HCT116 (cell line): ENCODE data around the gene UNK. TPM values are rescaled to one million over a fixed set of nuclear protein-coding genes. Genes with fewer than 3 reads are reported as not detected.

Experiments used
- ATAC-seq: fragments of 200-7000 bp; cut with Tn5 transposase; 2 replicates; pipeline ENCODE4 v1.9.1; 2020; ENCODE audit warnings: mild to moderate bottlenecking, moderate library complexity
- BruUV-seq: library from RNA; stranded (reverse); fragments of 400-500 nt; replicated peaks from 2 replicates; lab custom pipeline; 2021; lab: Mats Ljungman, UMichigan
- CTCF ChIA-PET: fragments of 300-600 bp; sonication (Branson Sonifier 250); formaldehyde crosslinking; loops from one replicate; lab custom pipeline; 2021; ENCODE audit warnings: antibody characterized with exemption; lab: Charles Lee
- POLR2A ChIA-PET: fragments of 300-600, 350-600 bp; sonication (Branson Sonifier 250); formaldehyde crosslinking; loops from one replicate; lab custom pipeline; 2021; ENCODE audit warnings: antibody characterized with exemption; lab: Charles Lee
- RAD21 ChIA-PET, 2 experiments: fragments of 300-600 bp; sonication (Branson Sonifier 250); formaldehyde crosslinking; loops; one replicate each; lab custom pipeline; 2023; ENCODE audit warnings: low total read pairs in 2 of 2; ENCODE audit not compliant: uncharacterized antibody in 2 of 2, unreplicated experiment in 2 of 2, low non-redundant PET in 1 of 2; lab: Charles Lee
- DNase-seq: peaks from one replicate; pipeline ENCODE4 v3.0.0-alpha.2; 2010; ENCODE audit warnings: low read depth, low spot score
- H2AFZ ChIP-seq: fragments of 200-600 bp; shearing (Covaris generic), sonication (generic); 2 replicates; pipeline ENCODE4 v1.6.1; 2017; ENCODE audit warnings: low read depth, mixed run types, mixed read lengths, antibody characterized with exemption, low read length; ENCODE audit not compliant: poor library complexity, severe bottlenecking
- H3K27ac ChIP-seq: 2 replicates; pipeline ENCODE4 v1.5.1; 2012; ENCODE audit warnings: low read depth, low read length
- H3K27me3 ChIP-seq: fragments of 200-600 bp; sonication (generic); 2 replicates; pipeline ENCODE4 v1.6.1; 2016; ENCODE audit warnings: mixed run types, low read length, mixed read lengths; ENCODE audit not compliant: insufficient read depth
- H3K36me3 ChIP-seq, 2 experiments: fragments of 200-500 bp in 1 of 2; fragments of 200-600 bp in 1 of 2; sonication (Bioruptor generic) in 1 of 2; sonication (generic) in 1 of 2; 2 replicates each; pipeline versions ENCODE4 v1.5.1 to v1.6.1; 2014 to 2016; ENCODE audit warnings: low read length in 2 of 2, inconsistent platforms in 1 of 2, mixed read lengths in 1 of 2, mixed run types in 1 of 2; ENCODE audit not compliant: insufficient read depth in 2 of 2, control insufficient read depth in 1 of 2
- H3K4me1 ChIP-seq, 2 experiments: fragments of 200-600 bp in 1 of 2; sonication (generic) in 1 of 2; 2 replicates each; pipeline versions ENCODE4 v1.5.1 to v1.6.1; 2012 to 2017; ENCODE audit warnings: low read length in 2 of 2, inconsistent platforms in 1 of 2, mild to moderate bottlenecking in 1 of 2, mixed read lengths in 1 of 2, mixed run types in 1 of 2, moderate library complexity in 1 of 2; ENCODE audit not compliant: insufficient read depth in 2 of 2, control insufficient read depth in 1 of 2
- H3K4me2 ChIP-seq: fragments of 200-600 bp; sonication (generic); 2 replicates; pipeline ENCODE4 v1.6.1; 2017; ENCODE audit warnings: mixed run types, low read length, mixed read lengths
- H3K4me3 ChIP-seq, 2 experiments: fragments of 200-600 bp in 1 of 2; sonication (generic) in 1 of 2; replicated peaks in 1 of 2; 2 replicates each; pipeline ENCODE4 v1.5.1; 2011 to 2016; ENCODE audit warnings: low read length in 2 of 2, control low read depth in 1 of 2, low read depth in 1 of 2, mild to moderate bottlenecking in 1 of 2, mixed read lengths in 1 of 2, mixed run types in 1 of 2
- H3K79me2 ChIP-seq: fragments of 200-600 bp; sonication (generic); 2 replicates; pipeline ENCODE4 v1.6.1; 2017; ENCODE audit warnings: mild to moderate bottlenecking, mixed run types, low read length, moderate library complexity, mixed read lengths; ENCODE audit not compliant: insufficient read depth
- H3K9ac ChIP-seq: fragments of 200-600 bp; sonication (generic); 2 replicates; pipeline ENCODE4 v1.6.1; 2016; ENCODE audit warnings: low read length, mixed read lengths
- H3K9me2 ChIP-seq: fragments of 200-600 bp; sonication (generic), shearing (Covaris generic); 2 replicates; pipeline ENCODE4 v1.6.1; 2017; ENCODE audit warnings: mixed run types, mild to moderate bottlenecking, moderate library complexity; ENCODE audit not compliant: insufficient read depth
- H3K9me3 ChIP-seq, 2 experiments: fragments of 200-500 bp in 1 of 2; fragments of 200-600 bp in 1 of 2; sonication (Bioruptor generic) in 1 of 2; sonication (generic) in 1 of 2; 2 replicates each; pipeline ENCODE4 v1.6.1; 2014 to 2017; ENCODE audit warnings: low read length in 2 of 2, mixed read lengths in 2 of 2, inconsistent platforms in 1 of 2, low read depth in 1 of 2, mild to moderate bottlenecking in 1 of 2, mixed run types in 1 of 2, moderate library complexity in 1 of 2; ENCODE audit not compliant: control insufficient read depth in 1 of 2, insufficient read depth in 1 of 2
- H4K20me1 ChIP-seq: fragments of 200-600 bp; sonication (generic), shearing (Covaris generic); 2 replicates; pipeline ENCODE4 v1.6.1; 2017; ENCODE audit warnings: mixed run types, mild to moderate bottlenecking, moderate library complexity; ENCODE audit not compliant: insufficient read depth
- ATF3 ChIP-seq: IDR thresholded peaks from 2 replicates; pipeline ENCODE4 v1.6.1; 2012
- CBX3 ChIP-seq: IDR thresholded peaks from 2 replicates; pipeline ENCODE4 v1.6.1; 2012; ENCODE audit warnings: low read depth
- ELF1 ChIP-seq: IDR thresholded peaks from 2 replicates; pipeline ENCODE4 v1.6.1; 2012; ENCODE audit warnings: low read depth, borderline replicate concordance
- EZH2phosphoT487 ChIP-seq: fragments of 200-600 bp; IDR thresholded peaks from 2 replicates; pipeline ENCODE4 v1.6.1; 2018; ENCODE audit warnings: antibody characterized with exemption, borderline replicate concordance
- FOSL1 ChIP-seq: IDR thresholded peaks from 2 replicates; pipeline ENCODE4 v1.6.1; 2012; ENCODE audit warnings: low read depth
- SIN3A ChIP-seq: IDR thresholded peaks from 2 replicates; pipeline ENCODE4 v1.6.1; 2012; ENCODE audit warnings: low read depth
- SP1 ChIP-seq: IDR thresholded peaks from 2 replicates; pipeline ENCODE4 v1.6.1; 2012; ENCODE audit warnings: low read depth
- TCF7L2 ChIP-seq: IDR thresholded peaks from 2 replicates; pipeline ENCODE4 v1.7.0; 2011; ENCODE audit warnings: borderline replicate concordance, inconsistent platforms; ENCODE audit not compliant: insufficient read depth, insufficient read length; ENCODE audit errors: extremely low read depth
- ZBTB33 ChIP-seq: IDR thresholded peaks from 2 replicates; pipeline ENCODE4 v1.6.1; 2011; ENCODE audit warnings: mild to moderate bottlenecking, low read length, moderate library complexity; ENCODE audit not compliant: insufficient replicate concordance; ENCODE audit errors: extremely low read depth
- ZNF274 ChIP-seq: fragments of 200-500 bp; sonication (Bioruptor generic); IDR thresholded peaks from 2 replicates; pipeline ENCODE4 v1.6.1; 2014; ENCODE audit warnings: mild to moderate bottlenecking, low read depth, low read length, inconsistent platforms
- intact Hi-C: fragments of 100-400 bp; cut with micrococcal nuclease; formaldehyde crosslinking; loops from 2 replicates; pipeline ENCODE4 v1.10.0; 2022
- total RNA-seq: library from RNA; stranded (reverse); gene quantifications from one replicate; pipeline ENCODE4 v1.2.1, GENCODE V29; 2021; ENCODE audit not compliant: unreplicated experiment
- TF ChIP-seq, protein P1 (sequence below): IDR thresholded peaks from 2 replicates; pipeline ENCODE4 v1.6.1; 2012
- TF ChIP-seq, protein P2 (sequence below): IDR thresholded peaks from 2 replicates; pipeline ENCODE4 v1.6.1; 2012; ENCODE audit warnings: low read depth

The UNK gene
- total RNA-seq, 1 experiment from 2014 or later = 40.6 TPM

DNA sequence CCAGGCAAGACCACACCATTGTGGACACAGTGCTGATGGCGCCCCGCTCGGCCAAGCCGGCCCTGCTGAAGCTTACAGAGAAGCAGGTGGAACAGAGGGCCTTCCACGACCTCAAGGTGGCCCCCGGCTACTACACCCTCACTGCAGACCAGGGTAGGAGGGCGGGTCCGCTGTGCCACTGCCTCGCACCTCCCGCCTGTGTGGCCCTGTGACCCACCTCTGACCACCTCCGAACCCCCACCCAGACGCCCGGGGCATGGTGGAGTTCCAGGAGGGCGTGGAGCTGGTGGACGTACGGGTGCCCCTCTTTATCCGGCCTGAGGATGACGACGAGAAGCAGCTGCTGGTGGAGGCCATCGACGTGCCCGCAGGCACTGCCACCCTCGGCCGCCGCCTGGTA lies 42.3 kb upstream of the UNK start:
- no TSS peak for BruUV-seq
- Histone ChIP-seq H3K79me2 (no peaks in the 10 kb centered on the region; the same call in 1 of the 2 replicates), H4K20me1 (no peaks in the 10 kb centered on the region), H3K4me2 (no peak overlapping the region), H3K4me1 (no peaks in the 10 kb centered on the region), H3K27me3 (no peaks in the 10 kb centered on the region), H3K9ac (no peak overlapping the region), H3K27ac (no peak overlapping the region), H3K4me3 (no peak overlapping the region), H2AFZ (no peak overlapping the region), H3K9me2 (no peaks in the 10 kb centered on the region), H3K36me3 (peaks cover 23 to 68% of the 10 kb centered on the region in 2 experiments; a peak in 3 of 4 replicates), H3K9me3 (no peaks in the 10 kb centered on the region)
- ATAC-seq = 0 out of 2 replicates have a peak, but pooled peaks have one; percentile 3
- POLR2A ChIA-PET = interaction anchor here (1.0 kb wide), 1 partner anchor 9 kb away, joined by 3 read pairs; no protein-coding TSS in a partner anchor
- RAD21 ChIA-PET = no interaction called here
- no peak for DNase-seq
- TF ChIP-seq TCF7L2 = no peak
- no peak for TF ChIP-seq ZBTB33
- no peak for TF ChIP-seq FOSL1
- TF ChIP-seq, protein P1, sequence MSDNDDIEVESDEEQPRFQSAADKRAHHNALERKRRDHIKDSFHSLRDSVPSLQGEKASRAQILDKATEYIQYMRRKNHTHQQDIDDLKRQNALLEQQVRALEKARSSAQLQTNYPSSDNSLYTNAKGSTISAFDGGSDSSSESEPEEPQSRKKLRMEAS = no peak
- no peak for TF ChIP-seq SIN3A
- TF ChIP-seq, protein P2, sequence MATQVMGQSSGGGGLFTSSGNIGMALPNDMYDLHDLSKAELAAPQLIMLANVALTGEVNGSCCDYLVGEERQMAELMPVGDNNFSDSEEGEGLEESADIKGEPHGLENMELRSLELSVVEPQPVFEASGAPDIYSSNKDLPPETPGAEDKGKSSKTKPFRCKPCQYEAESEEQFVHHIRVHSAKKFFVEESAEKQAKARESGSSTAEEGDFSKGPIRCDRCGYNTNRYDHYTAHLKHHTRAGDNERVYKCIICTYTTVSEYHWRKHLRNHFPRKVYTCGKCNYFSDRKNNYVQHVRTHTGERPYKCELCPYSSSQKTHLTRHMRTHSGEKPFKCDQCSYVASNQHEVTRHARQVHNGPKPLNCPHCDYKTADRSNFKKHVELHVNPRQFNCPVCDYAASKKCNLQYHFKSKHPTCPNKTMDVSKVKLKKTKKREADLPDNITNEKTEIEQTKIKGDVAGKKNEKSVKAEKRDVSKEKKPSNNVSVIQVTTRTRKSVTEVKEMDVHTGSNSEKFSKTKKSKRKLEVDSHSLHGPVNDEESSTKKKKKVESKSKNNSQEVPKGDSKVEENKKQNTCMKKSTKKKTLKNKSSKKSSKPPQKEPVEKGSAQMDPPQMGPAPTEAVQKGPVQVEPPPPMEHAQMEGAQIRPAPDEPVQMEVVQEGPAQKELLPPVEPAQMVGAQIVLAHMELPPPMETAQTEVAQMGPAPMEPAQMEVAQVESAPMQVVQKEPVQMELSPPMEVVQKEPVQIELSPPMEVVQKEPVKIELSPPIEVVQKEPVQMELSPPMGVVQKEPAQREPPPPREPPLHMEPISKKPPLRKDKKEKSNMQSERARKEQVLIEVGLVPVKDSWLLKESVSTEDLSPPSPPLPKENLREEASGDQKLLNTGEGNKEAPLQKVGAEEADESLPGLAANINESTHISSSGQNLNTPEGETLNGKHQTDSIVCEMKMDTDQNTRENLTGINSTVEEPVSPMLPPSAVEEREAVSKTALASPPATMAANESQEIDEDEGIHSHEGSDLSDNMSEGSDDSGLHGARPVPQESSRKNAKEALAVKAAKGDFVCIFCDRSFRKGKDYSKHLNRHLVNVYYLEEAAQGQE = no peak
- TF ChIP-seq SP1 = no peak
- no peak for TF ChIP-seq ATF3
- TF ChIP-seq ELF1 = no peak
- no peak for TF ChIP-seq EZH2phosphoT487
- no peak for TF ChIP-seq ZNF274
- no peak for TF ChIP-seq CBX3
- intact Hi-C loops = loop anchor here (10.0 kb wide), 1 partner anchor 228 kb away; the partner anchor contains the start of genes CASKIN2 and TSEN54
- CTCF ChIA-PET = no interaction called here
